Measurements from ENCODE around the gene LRWD1.
"Not testable (repeated sequence)": the region's sequence is repeated elsewhere in the genome, so short reads cannot be mapped to it uniquely, and the experiment has no call there.

- TF ChIP-seq POLR2A (IDR thresholded peaks at IDR 0.05; ENCODE audit: low read length); GATA1 (IDR thresholded peaks at IDR 0.05; ENCODE audit: low read depth, low read length): not testable (repeated sequence)
These were observed 29.8 kb downstream of the LRWD1 start for GRCh38 chr7:102494473-102495149.

All from erythroblast (primary cell).